ENCODE data around the gene TTC3. TPM values are rescaled to one million over a fixed set of nuclear protein-coding genes. Genes with fewer than 3 reads are reported as not detected.
A peak's percentile ranks its signal among the peaks of the same experiment; 100 is the strongest.
"Not testable (repeated sequence)": the region's sequence is repeated elsewhere in the genome, so short reads cannot be mapped to it uniquely, and the experiment has no call there.

TTC3 gene
- total RNA-seq, 1 donor from 2014 or later, result 74.1 TPM

DNA sequence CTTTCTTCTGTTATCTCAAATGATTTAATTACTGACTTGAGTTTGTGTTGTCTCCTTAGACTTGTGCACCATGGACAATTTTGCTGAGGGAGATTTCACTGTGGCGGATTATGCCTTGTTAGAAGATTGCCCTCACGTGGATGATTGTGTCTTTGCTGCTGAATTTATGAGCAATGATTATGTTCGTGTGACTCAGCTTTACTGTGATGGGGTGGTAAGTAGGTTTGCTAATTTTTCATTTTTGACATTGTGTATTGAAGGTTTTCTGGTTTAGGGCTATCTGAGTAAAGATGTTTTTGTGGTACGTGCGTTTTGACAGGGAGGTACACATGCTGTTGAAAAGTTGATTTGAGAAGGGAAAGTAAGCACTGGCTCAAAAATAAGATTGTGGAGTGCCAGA, 14.1 kb downstream of the TTC3 start:
- TF ChIP-seq, protein P1, sequence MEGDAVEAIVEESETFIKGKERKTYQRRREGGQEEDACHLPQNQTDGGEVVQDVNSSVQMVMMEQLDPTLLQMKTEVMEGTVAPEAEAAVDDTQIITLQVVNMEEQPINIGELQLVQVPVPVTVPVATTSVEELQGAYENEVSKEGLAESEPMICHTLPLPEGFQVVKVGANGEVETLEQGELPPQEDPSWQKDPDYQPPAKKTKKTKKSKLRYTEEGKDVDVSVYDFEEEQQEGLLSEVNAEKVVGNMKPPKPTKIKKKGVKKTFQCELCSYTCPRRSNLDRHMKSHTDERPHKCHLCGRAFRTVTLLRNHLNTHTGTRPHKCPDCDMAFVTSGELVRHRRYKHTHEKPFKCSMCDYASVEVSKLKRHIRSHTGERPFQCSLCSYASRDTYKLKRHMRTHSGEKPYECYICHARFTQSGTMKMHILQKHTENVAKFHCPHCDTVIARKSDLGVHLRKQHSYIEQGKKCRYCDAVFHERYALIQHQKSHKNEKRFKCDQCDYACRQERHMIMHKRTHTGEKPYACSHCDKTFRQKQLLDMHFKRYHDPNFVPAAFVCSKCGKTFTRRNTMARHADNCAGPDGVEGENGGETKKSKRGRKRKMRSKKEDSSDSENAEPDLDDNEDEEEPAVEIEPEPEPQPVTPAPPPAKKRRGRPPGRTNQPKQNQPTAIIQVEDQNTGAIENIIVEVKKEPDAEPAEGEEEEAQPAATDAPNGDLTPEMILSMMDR (conservative IDR thresholded peaks at IDR 0.05; ENCODE audit: low read depth, low read length), result peak; percentile 36
- no peak for DNase-seq (ENCODE audit: low read depth)
- no peak overlapping the region for H3K4me3 ChIP-seq (ENCODE audit: low read depth, low read length)

DNA sequence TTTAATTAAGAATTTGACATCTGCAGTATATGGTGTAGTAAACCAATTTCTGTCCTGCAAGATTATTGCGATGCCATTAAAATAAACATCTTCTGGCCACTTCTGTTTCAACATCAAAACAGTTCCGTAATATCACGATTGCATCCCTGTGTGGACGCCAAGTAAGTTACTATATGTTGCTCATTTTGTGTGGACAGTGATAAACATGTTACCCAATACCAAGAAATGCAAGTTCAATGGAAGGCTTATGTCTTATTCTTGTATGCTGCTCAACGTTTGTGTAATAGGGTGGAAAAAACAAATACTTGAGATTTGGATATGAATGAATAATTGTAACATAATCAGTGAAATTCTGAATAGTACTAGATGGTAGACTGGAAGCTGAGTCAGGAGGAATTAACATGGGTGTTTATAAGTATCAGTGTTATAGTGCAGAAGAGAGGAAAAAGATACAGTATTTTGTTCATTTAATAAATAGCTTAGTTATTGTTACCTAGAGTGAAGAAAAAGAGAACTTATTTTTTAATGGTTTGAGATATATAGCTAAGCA, 15.2 kb downstream of the TTC3 start:
- TF ChIP-seq, protein P1 (conservative IDR thresholded peaks at IDR 0.05; ENCODE audit: low read depth, low read length), result no peak
- no peak for DNase-seq (ENCODE audit: low read depth)

DNA sequence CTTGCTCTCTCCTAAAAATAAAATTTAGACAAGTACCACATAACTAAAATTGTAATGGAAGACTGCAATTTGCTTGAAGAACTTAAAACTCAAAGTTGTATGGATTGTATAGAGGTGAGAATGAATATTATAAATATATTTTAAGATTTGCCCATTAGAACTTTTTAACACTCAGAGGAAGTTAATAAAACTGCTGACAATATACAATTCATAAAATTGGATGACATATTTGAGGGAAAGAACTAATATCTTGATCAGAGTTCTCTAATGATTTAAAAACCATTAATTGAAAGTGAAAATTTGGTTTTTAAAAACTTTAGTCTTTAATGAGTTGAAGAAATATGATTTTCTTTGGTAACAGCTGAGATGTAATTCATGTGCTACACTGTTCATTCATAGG, 20.9 kb downstream of the TTC3 start:
- no peak for DNase-seq (ENCODE audit: low read depth)
- TF ChIP-seq, protein P1 (conservative IDR thresholded peaks at IDR 0.05; ENCODE audit: low read depth, low read length), result no peak
- no peak overlapping the region for H3K4me3 ChIP-seq (ENCODE audit: low read depth, low read length)

More for the DNA sequence above, 15.2 kb downstream of the TTC3 start:
- H3K4me3 ChIP-seq (ENCODE audit: low read depth, low read length), result no peak overlapping the region

DNA sequence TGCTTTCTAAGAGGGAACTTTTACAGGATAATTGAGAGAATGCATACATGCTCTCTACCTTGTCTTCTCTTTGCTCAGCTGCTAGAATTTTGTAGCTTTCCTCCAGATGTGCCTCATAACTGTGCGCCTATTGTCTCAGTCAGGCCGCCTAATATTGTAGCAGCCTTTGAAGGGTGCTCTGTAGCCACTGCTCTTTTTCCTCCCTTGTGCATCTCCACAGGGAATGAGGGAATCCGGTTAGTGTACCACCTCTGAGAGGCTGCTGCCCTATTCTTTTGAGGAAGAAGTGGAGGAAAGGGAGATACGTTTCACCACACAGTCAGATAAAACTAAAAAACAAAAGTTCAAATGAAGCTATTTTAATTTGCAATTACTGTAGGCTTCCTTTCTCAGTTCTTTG, 22.8 kb downstream of the TTC3 start:
- H3K4me3 ChIP-seq (ENCODE audit: low read depth, low read length), result no peak overlapping the region
- TF ChIP-seq, protein P1 (conservative IDR thresholded peaks at IDR 0.05; ENCODE audit: low read depth, low read length), result no peak
- no peak for DNase-seq (ENCODE audit: low read depth)

DNA sequence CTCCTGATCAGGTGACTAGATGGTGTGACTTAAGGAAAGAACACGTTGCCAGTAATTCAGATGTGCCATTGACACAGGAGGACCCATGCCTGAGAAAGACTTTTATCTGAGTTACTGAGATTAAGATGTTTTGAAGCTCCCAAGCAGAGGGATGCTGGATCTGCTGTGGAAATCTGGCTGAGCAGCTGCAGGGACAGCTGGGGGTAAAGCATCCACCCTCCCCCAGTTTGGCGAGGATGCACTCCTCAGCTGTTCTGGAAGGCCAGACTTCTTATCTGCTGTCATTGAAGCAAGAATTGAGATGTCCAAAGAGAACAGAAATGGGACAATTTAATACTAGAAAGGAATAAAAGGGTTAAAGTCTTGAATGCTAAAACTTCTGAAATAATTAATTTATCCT, 25.7 kb downstream of the TTC3 start:
- TF ChIP-seq, protein P1 (conservative IDR thresholded peaks at IDR 0.05; ENCODE audit: low read depth, low read length), result no peak
- DNase-seq (ENCODE audit: low read depth), result no peak
- no peak overlapping the region for H3K4me3 ChIP-seq (ENCODE audit: low read depth, low read length)

DNA sequence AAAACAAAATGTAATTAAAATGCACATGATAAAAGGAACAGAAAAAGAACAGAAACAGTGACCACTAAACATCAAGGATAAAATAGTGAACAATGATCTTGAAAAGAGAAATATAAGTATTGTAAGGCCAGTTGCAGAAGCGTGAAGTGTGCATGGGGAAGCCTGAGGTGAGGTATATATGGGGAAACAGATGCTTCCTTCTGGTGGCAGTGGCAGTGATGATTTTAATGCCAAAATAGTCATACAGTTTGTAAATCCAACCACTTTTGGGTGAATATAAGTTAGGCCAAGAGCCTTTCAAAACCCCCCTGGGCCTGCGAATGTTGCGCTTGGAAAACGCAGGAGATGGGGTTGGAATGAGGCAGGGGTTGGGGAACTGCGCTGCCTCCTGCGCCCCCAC, 27.3 kb downstream of the TTC3 start:
- TF ChIP-seq, protein P1 (conservative IDR thresholded peaks at IDR 0.05; ENCODE audit: low read depth, low read length), result no peak
- DNase-seq (ENCODE audit: low read depth), result no peak
- H3K4me3 ChIP-seq (ENCODE audit: low read depth, low read length), result no peak overlapping the region

DNA sequence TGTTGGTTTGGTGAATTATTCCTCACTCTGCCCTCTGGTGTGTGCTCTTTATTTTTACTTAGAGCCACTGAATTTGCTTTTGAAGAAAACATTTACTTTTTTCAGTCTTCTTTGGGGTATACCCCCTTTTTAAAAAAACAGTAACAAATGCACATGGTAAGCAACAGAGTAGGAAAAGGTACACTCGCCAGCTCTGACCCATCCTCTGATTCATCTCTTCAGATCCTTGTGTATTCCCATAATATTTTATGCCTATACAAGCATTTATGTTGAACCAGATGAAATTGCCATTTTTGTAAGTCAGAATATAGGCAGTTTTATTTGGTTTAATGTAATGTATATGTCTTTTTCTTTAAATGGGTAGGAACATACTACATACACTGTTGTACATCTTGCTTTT, 28.3 kb downstream of the TTC3 start:
- TF ChIP-seq, protein P1 (conservative IDR thresholded peaks at IDR 0.05; ENCODE audit: low read depth, low read length), result no peak
- no peak for DNase-seq (ENCODE audit: low read depth)
- no peak overlapping the region for H3K4me3 ChIP-seq (ENCODE audit: low read depth, low read length)

DNA sequence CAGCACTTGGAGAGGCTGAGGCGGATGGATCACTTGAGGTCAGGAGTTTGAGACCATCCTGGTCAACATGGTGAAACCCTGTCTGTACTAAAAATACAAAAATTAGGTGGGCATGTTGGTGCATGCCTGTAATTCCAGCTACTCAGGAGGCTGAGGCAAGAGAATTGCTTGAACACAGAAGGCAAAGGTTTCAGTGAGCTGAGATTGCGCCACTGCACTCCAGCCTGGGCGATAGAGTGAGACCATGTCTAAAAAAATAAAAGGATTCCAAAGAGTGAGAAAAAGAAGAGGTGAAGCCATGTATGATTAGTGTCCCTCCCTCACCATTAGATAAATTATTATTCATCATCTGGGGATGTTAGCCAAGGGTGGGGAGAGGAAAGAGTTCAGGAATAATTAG, 29.7 kb downstream of the TTC3 start:
- peak; percentile 30 for DNase-seq (ENCODE audit: low read depth)
- not testable (repeated sequence) for H3K4me3 ChIP-seq (ENCODE audit: low read depth, low read length)
